Kidney (tissue), 14 donors: ENCODE results near the gene MACROD1. TPM values are rescaled to one million over a fixed set of nuclear protein-coding genes. Genes with fewer than 3 reads are reported as not detected.

Experiments used
- DNase-seq, 5 donors: peaks; one replicate each; pipeline ENCODE4 v3.0.0-alpha.2; 2013 to 2020
- FAIRE-seq: peaks from 2 replicates; lab custom pipeline; 2012; peaks lifted over from hg19 to GRCh38; lab: Jason Lieb, UNC
- H3K27ac ChIP-seq, 2 donors: one replicate each; pipeline ENCODE4 v1.7.0; 2013; ENCODE audit warnings: low read depth in 2 of 2, low read length in 2 of 2, inconsistent platforms in 1 of 2
- H3K27me3 ChIP-seq: one replicate; pipeline ENCODE4 v1.7.1; 2013; ENCODE audit warnings: low read length, inconsistent platforms; ENCODE audit not compliant: control insufficient read depth, insufficient read depth
- H3K36me3 ChIP-seq, 3 donors: one replicate each; pipeline versions ENCODE4 v1.7.0 to v1.7.1; 2013; ENCODE audit warnings: low read length in 3 of 3, control low read depth in 1 of 3, inconsistent platforms in 1 of 3; ENCODE audit not compliant: insufficient read depth in 3 of 3, control insufficient read depth in 2 of 3
- H3K4me1 ChIP-seq, 3 donors: one replicate each; pipeline versions ENCODE4 v1.7.0 to v1.7.1; 2013; ENCODE audit warnings: low read length in 3 of 3, inconsistent platforms in 1 of 3, low read depth in 1 of 3; ENCODE audit not compliant: control insufficient read depth in 2 of 3, insufficient read depth in 2 of 3
- H3K4me3 ChIP-seq, 3 donors: one replicate each; pipeline versions ENCODE4 v1.7.0 to v1.8.1; 2013; ENCODE audit warnings: low read length in 3 of 3, control low read depth in 1 of 3, inconsistent platforms in 1 of 3
- H3K9ac ChIP-seq, 3 donors: one replicate each; pipeline versions ENCODE4 v1.7.0 to v1.7.1; 2013; ENCODE audit warnings: low read length in 3 of 3, control low read depth in 1 of 3, inconsistent platforms in 1 of 3
- H3K9me3 ChIP-seq, 3 donors: one replicate each; pipeline versions ENCODE4 v1.7.0 to v1.7.1; 2013; ENCODE audit warnings: low read length in 3 of 3, control low read depth in 1 of 3, inconsistent platforms in 1 of 3; ENCODE audit not compliant: control insufficient read depth in 2 of 3, insufficient read depth in 1 of 3
- intact Hi-C: fragments of 100-400 bp; cut with DNase I; formaldehyde crosslinking; loops from one replicate; pipeline ENCODE4 v1.11.1; 2022
- polyA plus RNA-seq: library from polyadenylated mRNA; stranded (reverse); fragments of 350-450 nt; fragmentation: Illumina TruSeq; extraction: RNeasy Lipid Tissue Mini Kit (QIAGEN cat#74804); gene quantifications from one replicate; pipeline ENCODE4 v1.2.3, GENCODE V29; 2014; ENCODE audit warnings: low read depth, low replicate concordance; ENCODE audit not compliant: insufficient read depth
- total RNA-seq: library from RNA; stranded (reverse); fragmentation: NEBNext Ultra II Directional; extraction: Animal tissue kit (Norgen Biotek cat#: 25700); gene quantifications from one replicate; pipeline ENCODE4 v1.2.1, GENCODE V29; 2021
- TF ChIP-seq, protein P1 (sequence below): IDR thresholded peaks from 3 replicates; pipeline ENCODE4 v1.5.1; 2012; ENCODE audit warnings: mild to moderate bottlenecking, moderate library complexity, borderline replicate concordance; ENCODE audit not compliant: insufficient read depth; ENCODE audit errors: extremely low read depth
- donor health status: control.
- donor health status: control.
- donor health status: control.
- donor health status: control.
- donor health status: control.
- donor health status: DM: yes; HTN: yes; CAD: no.
- donor health status: Normal renal cell carcinoma (clear cell type).

Gene MACROD1
- total and polyA plus RNA-seq, 2 donors from 2014 or later, result 27.8 to 176 TPM

DNA sequence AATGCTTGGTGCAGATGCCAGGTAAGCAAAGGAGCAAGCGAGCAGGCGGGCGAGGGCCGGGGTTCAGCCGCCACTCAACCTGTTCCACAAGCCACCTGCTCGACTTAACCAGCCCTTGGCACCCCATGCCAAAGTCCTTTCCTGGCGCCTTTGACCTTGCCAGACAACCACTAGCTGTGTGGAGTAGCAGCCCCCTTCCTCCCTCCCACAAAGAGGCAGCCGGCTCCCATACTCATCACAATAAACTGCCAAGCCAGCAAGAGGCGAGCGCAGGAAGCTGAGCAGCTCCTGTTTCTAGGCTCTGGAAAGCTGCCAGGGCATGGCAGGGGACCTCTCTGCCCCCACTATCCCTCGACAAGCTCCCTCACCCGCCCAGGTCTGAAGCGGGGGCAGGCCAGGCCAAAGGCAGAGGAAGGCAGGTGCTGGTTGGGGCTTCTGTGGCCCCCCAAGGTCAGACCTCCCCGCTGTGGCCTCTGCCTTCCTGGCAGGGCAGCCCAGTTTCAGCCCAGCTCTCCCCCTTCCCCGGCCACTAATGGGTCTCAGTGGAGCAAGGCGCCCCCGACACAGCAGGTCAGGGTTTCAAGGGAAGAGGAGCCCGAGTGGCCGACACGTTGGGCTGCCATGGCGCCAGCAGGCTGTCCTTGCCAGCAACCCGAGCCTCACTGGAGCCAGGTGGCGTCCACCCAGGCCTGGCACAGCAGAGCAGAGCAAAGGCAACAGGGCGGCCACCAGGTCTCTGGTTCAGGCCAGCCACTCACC lies 15.3 kb downstream of the MACROD1 start:
- H3K9ac ChIP-seq, result no peak overlapping the region
- H3K36me3 ChIP-seq, result no peaks in the 10 kb centered on the region
- TF ChIP-seq, protein P1, sequence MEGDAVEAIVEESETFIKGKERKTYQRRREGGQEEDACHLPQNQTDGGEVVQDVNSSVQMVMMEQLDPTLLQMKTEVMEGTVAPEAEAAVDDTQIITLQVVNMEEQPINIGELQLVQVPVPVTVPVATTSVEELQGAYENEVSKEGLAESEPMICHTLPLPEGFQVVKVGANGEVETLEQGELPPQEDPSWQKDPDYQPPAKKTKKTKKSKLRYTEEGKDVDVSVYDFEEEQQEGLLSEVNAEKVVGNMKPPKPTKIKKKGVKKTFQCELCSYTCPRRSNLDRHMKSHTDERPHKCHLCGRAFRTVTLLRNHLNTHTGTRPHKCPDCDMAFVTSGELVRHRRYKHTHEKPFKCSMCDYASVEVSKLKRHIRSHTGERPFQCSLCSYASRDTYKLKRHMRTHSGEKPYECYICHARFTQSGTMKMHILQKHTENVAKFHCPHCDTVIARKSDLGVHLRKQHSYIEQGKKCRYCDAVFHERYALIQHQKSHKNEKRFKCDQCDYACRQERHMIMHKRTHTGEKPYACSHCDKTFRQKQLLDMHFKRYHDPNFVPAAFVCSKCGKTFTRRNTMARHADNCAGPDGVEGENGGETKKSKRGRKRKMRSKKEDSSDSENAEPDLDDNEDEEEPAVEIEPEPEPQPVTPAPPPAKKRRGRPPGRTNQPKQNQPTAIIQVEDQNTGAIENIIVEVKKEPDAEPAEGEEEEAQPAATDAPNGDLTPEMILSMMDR, result no peak
- peak overlapping the region; percentile 41 to 67 for H3K27ac ChIP-seq
- DNase-seq (peak in 4 of 5 donors; percentile 54 to 81 (median 68)), FAIRE-seq (no peak)
- intact Hi-C loops, result no loop called here
- H3K9me3 ChIP-seq, result no peaks in the 10 kb centered on the region
- H3K27me3 ChIP-seq, result no peaks in the 10 kb centered on the region
- H3K4me1 ChIP-seq, result peaks cover 0 to 20% (median 13%) of the 10 kb centered on the region in 3 donors
- H3K4me3 ChIP-seq, result no peak overlapping the region

DNA sequence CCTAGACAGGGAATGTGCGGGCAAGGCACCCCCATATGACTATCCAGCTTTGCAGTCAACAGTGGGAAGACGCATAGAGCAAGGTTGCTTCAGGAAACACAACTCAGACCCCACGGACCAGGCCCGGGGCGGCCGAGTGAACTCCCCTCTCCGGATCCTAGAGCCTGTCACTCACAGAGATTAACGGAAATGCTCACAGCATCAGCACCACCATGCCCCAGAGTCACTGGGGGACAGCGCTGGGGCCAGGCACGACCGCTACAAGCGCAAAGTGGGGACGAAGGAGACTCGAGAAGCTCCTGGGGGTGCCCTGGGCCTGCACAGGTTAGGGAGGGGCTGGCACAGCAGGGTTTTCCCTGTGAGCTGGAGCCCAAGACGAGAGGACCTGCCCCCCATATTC lies 15.9 kb downstream of the MACROD1 start:
- no peaks in the 10 kb centered on the region for H3K36me3 ChIP-seq
- H3K27ac ChIP-seq, result peak overlapping the region in 1 of 2 donors; percentile 23
- no peak for DNase-seq
- TF ChIP-seq, protein P1, result no peak
- FAIRE-seq, result no peak
- intact Hi-C loops, result no loop called here
- H3K9ac ChIP-seq, result no peak overlapping the region
- H3K27me3 ChIP-seq, result no peaks in the 10 kb centered on the region
- H3K4me1 ChIP-seq, result peaks cover 0 to 23% (median 13%) of the 10 kb centered on the region in 3 donors
- H3K4me3 ChIP-seq, result no peak overlapping the region
- no peaks in the 10 kb centered on the region for H3K9me3 ChIP-seq

- H3K9me3 ChIP-seq, result no peaks in the 10 kb centered on the region
- no peak for DNase-seq
- TF ChIP-seq, protein P1, result no peak
- no peak overlapping the region for H3K4me3 ChIP-seq
- H3K4me1 ChIP-seq, result peaks cover 0 to 25% (median 13%) of the 10 kb centered on the region in 3 donors
- H3K27me3 ChIP-seq, result no peaks in the 10 kb centered on the region
- H3K36me3 ChIP-seq, result no peaks in the 10 kb centered on the region
- FAIRE-seq, result no peak
- no peak overlapping the region for H3K9ac ChIP-seq
- peak overlapping the region in 1 of 2 donors; percentile 17 for H3K27ac ChIP-seq
- intact Hi-C loops, result no loop called here
Observed at GRCh38 chr11:64148917-64149617, 16.8 kb downstream of the MACROD1 start.
